Mammary microvascular endothelial cell (primary cell): ENCODE results near the gene IGLL5. TPM values are rescaled to one million over a fixed set of nuclear protein-coding genes. Genes with fewer than 3 reads are reported as not detected.

Experiments used
- total RNA-seq: library from RNA; depleted of rRNA; stranded (reverse); fragments of >200 nt; gene quantifications from 2 replicates; pipeline ENCODE4 v1.2.3, GENCODE V29; 2015

IGLL5 gene
- not detected in 2 replicates for total RNA-seq

GRCh38 chr22:22887621-22888503 is at the start of gene IGLL5:
Gene IGLL5, plus strand, starts transcription at chr22:22887816. Its CDS starts 238 bp downstream, at chr22:22888054.

Other genes starting within 250 kb of the IGLL5 start
- not detected in 2 replicates for gene GGTLC2, start 243.2 kb upstream of the IGLL5 start, total RNA-seq
- gene GNAZ, start 182.7 kb downstream of the IGLL5 start, total RNA-seq: 0.34 and 0.47 TPM in 2 replicates